ENCODE data around the gene RPS23. TPM values are rescaled to one million over a fixed set of nuclear protein-coding genes. Genes with fewer than 3 reads are reported as not detected.

The RPS23 gene
- total and polyA plus RNA-seq, 2 of the 8 experiments (the other 6 are each of a cell fraction or from before 2014, with no cell fraction given): 2,559 to 4,867 TPM

- no peak for TF ChIP-seq NRF1 (IDR thresholded peaks at IDR 0.05; ENCODE audit: low read depth, low read length)
- TF ChIP-seq CTCF (IDR thresholded peaks at IDR 0.05; ENCODE audit: control extremely low read depth in 1 of 3, insufficient read depth in 1 of 3, low read depth in 1 of 3, low read length in 3 of 3): no peak
- no peak for TF ChIP-seq EZH2 (IDR thresholded peaks at IDR 0.05; ENCODE audit: low read depth, low read length, severe bottlenecking)
- no peak for TF ChIP-seq E2F6 (IDR thresholded peaks at IDR 0.05)
Measured at GRCh38 chr5:82287625-82288024, 9.5 kb upstream of the RPS23 start (continued).
